Measurements from ENCODE around the gene ELOA. TPM values are rescaled to one million over a fixed set of nuclear protein-coding genes. Genes with fewer than 3 reads are reported as not detected.

The ELOA gene
- total RNA-seq, 1 experiment from 2014 or later: 32.4 TPM

- CTCF ChIA-PET: no interaction called here
- no peaks in the 10 kb centered on the region for H3K27me3 Mint-ChIP-seq (ENCODE audit: unreplicated experiment)
- no peak for DNase-seq
- intact Hi-C loops (cut with micrococcal nuclease; ENCODE audit: unreplicated experiment): no loop called here
- H3K9me3 Mint-ChIP-seq (ENCODE audit: low read depth, unreplicated experiment): no peaks in the 10 kb centered on the region
- TF ChIP-seq CTCF (IDR thresholded peaks at IDR 0.05; ENCODE audit: unreplicated experiment): no peak
- peaks cover 40% of the 10 kb centered on the region for H3K36me3 Mint-ChIP-seq (ENCODE audit: insufficient read depth, unreplicated experiment)
- no TSS peak for BruUV-seq (replicated peaks)
- no peak overlapping the region for H3K4me3 Mint-ChIP-seq (ENCODE audit: low read depth, unreplicated experiment)
- H3K4me1 Mint-ChIP-seq (ENCODE audit: low read depth, unreplicated experiment): no peaks in the 10 kb centered on the region
- no peak overlapping the region for H3K27ac Mint-ChIP-seq (ENCODE audit: unreplicated experiment)
Measured at GRCh38 chr1:23748016-23748415, 4.7 kb downstream of the ELOA start.

GRCh38 chr1:23751050-23751814 is 8.0 kb downstream of the ELOA start:
- peak; percentile 56 for TF ChIP-seq CTCF (IDR thresholded peaks at IDR 0.05; ENCODE audit: unreplicated experiment)
- Mint-ChIP-seq H3K4me1 (ENCODE audit: low read depth, unreplicated experiment) (peaks cover 6% of the 10 kb centered on the region), H3K27me3 (ENCODE audit: unreplicated experiment) (no peaks in the 10 kb centered on the region), H3K36me3 (ENCODE audit: insufficient read depth, unreplicated experiment) (peaks cover 38% of the 10 kb centered on the region), H3K9me3 (ENCODE audit: low read depth, unreplicated experiment) (no peaks in the 10 kb centered on the region), H3K4me3 (ENCODE audit: low read depth, unreplicated experiment) (no peak overlapping the region), H3K27ac (ENCODE audit: unreplicated experiment) (peak overlapping the region; percentile 48)
- DNase-seq: peak; percentile 50
- intact Hi-C loops (cut with micrococcal nuclease; ENCODE audit: unreplicated experiment): no loop called here
- BruUV-seq (replicated peaks): TSS peak; percentile 30
- CTCF ChIA-PET: no interaction called here

GRCh38 chr1:23751815-23752200 is 8.5 kb downstream of the ELOA start:
- Mint-ChIP-seq H3K27ac (ENCODE audit: unreplicated experiment) (no peak overlapping the region), H3K27me3 (ENCODE audit: unreplicated experiment) (no peaks in the 10 kb centered on the region), H3K36me3 (ENCODE audit: insufficient read depth, unreplicated experiment) (peaks cover 34% of the 10 kb centered on the region), H3K4me3 (ENCODE audit: low read depth, unreplicated experiment) (no peak overlapping the region), H3K9me3 (ENCODE audit: low read depth, unreplicated experiment) (no peaks in the 10 kb centered on the region), H3K4me1 (ENCODE audit: low read depth, unreplicated experiment) (peaks cover 6% of the 10 kb centered on the region)
- peak; percentile 22 for TF ChIP-seq CTCF (IDR thresholded peaks at IDR 0.05; ENCODE audit: unreplicated experiment)
- BruUV-seq (replicated peaks): no TSS peak
- no peak for DNase-seq
- intact Hi-C loops (cut with micrococcal nuclease; ENCODE audit: unreplicated experiment): no loop called here
- CTCF ChIA-PET: interaction anchor here (0.6 kb wide), 1 partner anchor 254 kb away, joined by 5 read pairs; no protein-coding TSS in a partner anchor

GRCh38 chr1:23752909-23753308 is 9.6 kb downstream of the ELOA start:
- Mint-ChIP-seq H3K27ac (ENCODE audit: unreplicated experiment) (no peak overlapping the region), H3K27me3 (ENCODE audit: unreplicated experiment) (no peaks in the 10 kb centered on the region), H3K9me3 (ENCODE audit: low read depth, unreplicated experiment) (no peaks in the 10 kb centered on the region), H3K4me1 (ENCODE audit: low read depth, unreplicated experiment) (peaks cover 6% of the 10 kb centered on the region), H3K4me3 (ENCODE audit: low read depth, unreplicated experiment) (no peak overlapping the region), H3K36me3 (ENCODE audit: insufficient read depth, unreplicated experiment) (peaks cover 40% of the 10 kb centered on the region)
- no peak for TF ChIP-seq CTCF (IDR thresholded peaks at IDR 0.05; ENCODE audit: unreplicated experiment)
- intact Hi-C loops (cut with micrococcal nuclease; ENCODE audit: unreplicated experiment): no loop called here
- CTCF ChIA-PET: no interaction called here
- no TSS peak for BruUV-seq (replicated peaks)
- DNase-seq: no peak

Measured in Calu3 (cell line).